PFSK-1 (cell line): ENCODE data around the gene CHAF1B.

ENCODE experiments used
- FOXP2 ChIP-seq: optimal IDR thresholded peaks from 2 replicates; pipeline ENCODE3; 2011; ENCODE audit warnings: borderline replicate concordance, control low read depth, inconsistent platforms; ENCODE audit not compliant: insufficient read depth; ENCODE audit errors: extremely low read length, extremely low read depth
- POLR2AphosphoS5 ChIP-seq: IDR thresholded peaks from 2 replicates; pipeline ENCODE4 v1.6.1; 2012; ENCODE audit warnings: low read depth, mild to moderate bottlenecking, control low read depth, low read length, moderate library complexity
- SIN3A ChIP-seq: IDR thresholded peaks from 2 replicates; pipeline ENCODE4 v1.6.1; 2012; ENCODE audit warnings: mild to moderate bottlenecking, low read length, moderate library complexity, borderline replicate concordance; ENCODE audit not compliant: insufficient read depth
- TAF1 ChIP-seq: IDR thresholded peaks from 2 replicates; pipeline ENCODE4 v1.6.1; 2012; ENCODE audit warnings: low read length, control low read depth, borderline replicate concordance; ENCODE audit not compliant: insufficient read depth
- TF ChIP-seq, protein P1 (sequence below), 2 experiments: IDR thresholded peaks; 2 replicates each; pipeline versions ENCODE4 v1.6.1 to v1.8.0; 2011 to 2012; ENCODE audit warnings: low read depth in 2 of 2, low read length in 2 of 2, control low read depth in 1 of 2, inconsistent platforms in 1 of 2, mild to moderate bottlenecking in 1 of 2, moderate library complexity in 1 of 2; ENCODE audit not compliant: insufficient read depth in 1 of 2

CHAF1B gene

DNA sequence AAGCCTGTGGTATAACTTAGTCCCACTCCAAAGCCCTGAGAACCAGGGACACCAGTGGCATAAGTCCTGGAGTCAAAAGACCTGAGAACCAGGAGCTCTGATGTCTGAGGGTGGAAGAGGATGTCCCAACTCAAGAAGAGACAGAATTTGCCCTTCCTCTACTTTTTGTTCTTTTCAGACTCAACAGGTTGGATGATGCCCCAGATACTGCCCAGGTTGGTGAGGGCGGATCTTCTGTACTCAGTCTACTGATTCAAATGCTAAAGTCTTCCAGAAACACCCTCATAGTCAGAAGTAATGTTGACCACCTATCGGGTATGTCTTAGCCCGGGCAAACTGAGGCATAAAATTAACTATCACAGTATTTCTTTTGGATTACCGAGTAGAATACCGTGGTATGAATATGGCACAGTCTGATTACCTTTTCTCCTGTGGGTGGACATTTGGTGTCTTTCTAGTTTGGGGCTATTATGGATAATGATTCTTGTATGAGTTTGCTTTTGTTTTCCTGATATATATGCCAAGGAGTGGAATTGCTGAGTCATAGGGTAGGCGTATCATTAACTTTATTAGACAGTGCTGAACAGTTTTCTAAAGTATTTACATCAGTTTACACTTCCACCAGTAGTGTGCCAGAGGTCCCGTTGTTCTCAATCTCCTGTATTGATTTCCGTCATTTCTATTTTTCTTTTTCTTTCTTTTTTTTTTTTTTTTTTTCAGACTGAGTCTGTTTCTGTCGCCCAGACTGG, 3.2 kb upstream of the CHAF1B start:
- no peak for TF ChIP-seq FOXP2
- TF ChIP-seq, protein P1, sequence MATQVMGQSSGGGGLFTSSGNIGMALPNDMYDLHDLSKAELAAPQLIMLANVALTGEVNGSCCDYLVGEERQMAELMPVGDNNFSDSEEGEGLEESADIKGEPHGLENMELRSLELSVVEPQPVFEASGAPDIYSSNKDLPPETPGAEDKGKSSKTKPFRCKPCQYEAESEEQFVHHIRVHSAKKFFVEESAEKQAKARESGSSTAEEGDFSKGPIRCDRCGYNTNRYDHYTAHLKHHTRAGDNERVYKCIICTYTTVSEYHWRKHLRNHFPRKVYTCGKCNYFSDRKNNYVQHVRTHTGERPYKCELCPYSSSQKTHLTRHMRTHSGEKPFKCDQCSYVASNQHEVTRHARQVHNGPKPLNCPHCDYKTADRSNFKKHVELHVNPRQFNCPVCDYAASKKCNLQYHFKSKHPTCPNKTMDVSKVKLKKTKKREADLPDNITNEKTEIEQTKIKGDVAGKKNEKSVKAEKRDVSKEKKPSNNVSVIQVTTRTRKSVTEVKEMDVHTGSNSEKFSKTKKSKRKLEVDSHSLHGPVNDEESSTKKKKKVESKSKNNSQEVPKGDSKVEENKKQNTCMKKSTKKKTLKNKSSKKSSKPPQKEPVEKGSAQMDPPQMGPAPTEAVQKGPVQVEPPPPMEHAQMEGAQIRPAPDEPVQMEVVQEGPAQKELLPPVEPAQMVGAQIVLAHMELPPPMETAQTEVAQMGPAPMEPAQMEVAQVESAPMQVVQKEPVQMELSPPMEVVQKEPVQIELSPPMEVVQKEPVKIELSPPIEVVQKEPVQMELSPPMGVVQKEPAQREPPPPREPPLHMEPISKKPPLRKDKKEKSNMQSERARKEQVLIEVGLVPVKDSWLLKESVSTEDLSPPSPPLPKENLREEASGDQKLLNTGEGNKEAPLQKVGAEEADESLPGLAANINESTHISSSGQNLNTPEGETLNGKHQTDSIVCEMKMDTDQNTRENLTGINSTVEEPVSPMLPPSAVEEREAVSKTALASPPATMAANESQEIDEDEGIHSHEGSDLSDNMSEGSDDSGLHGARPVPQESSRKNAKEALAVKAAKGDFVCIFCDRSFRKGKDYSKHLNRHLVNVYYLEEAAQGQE (IDR thresholded peaks at IDR 0.05; ENCODE audit: insufficient read depth in 1 of 2, low read depth in 2 of 2, low read length in 2 of 2) = no peak
- no peak for TF ChIP-seq SIN3A
- TF ChIP-seq TAF1 = no peak

GRCh38 chr21:36384885-36385232, 333 bp upstream of the CHAF1B start:
- no peak for TF ChIP-seq SIN3A
- TF ChIP-seq FOXP2 = no peak
- TF ChIP-seq, protein P1 (IDR thresholded peaks at IDR 0.05; ENCODE audit: insufficient read depth in 1 of 2, low read depth in 2 of 2, low read length in 2 of 2) = no peak
- TF ChIP-seq TAF1 = no peak
- no peak for TF ChIP-seq POLR2AphosphoS5

DNA sequence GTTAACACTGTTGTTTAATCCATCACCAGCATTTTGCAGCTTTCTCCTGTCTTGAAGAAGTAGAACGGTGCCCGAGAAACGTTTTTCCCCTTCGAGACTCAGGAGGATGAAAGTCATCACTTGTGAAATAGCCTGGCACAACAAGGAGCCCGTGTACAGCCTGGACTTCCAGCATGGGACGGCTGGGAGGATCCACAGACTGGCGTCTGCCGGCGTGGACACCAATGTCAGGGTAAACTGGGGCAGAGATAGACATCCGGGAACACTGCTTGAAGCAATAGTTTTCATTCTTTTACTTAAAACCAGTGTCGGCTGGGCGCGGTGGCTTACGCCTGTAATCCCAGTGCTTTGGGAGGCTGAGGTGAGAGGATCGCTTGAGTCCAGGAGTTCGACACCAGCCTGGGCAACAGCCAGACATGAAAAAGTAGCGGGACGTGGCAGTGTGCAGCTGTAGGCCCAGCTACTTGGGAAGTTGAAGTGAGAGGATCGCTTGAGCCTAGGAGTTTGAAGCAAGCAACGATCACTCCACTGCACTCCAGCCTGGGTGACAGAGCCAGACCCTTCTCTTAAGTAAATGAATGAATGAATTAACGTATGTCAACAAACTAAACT, 945 bp downstream of the CHAF1B start:
- TF ChIP-seq, protein P1 (IDR thresholded peaks at IDR 0.05; ENCODE audit: insufficient read depth in 1 of 2, low read depth in 2 of 2, low read length in 2 of 2) = no peak
- TF ChIP-seq SIN3A (no peak), TAF1 (no peak), POLR2AphosphoS5 (no peak), FOXP2 (no peak)

GRCh38 chr21:36388096-36388495, 2.9 kb downstream of the CHAF1B start:
- TF ChIP-seq SIN3A = no peak
- TF ChIP-seq, protein P1 (IDR thresholded peaks at IDR 0.05; ENCODE audit: insufficient read depth in 1 of 2, low read depth in 2 of 2, low read length in 2 of 2) = no peak
- no peak for TF ChIP-seq TAF1
- TF ChIP-seq FOXP2 = no peak
- TF ChIP-seq POLR2AphosphoS5 = no peak
